Measurements from ENCODE around the gene ARHGAP40.

The ARHGAP40 gene

GRCh38 chr20:38617011-38617829 lies 15.6 kb downstream of the ARHGAP40 start:
- Histone ChIP-seq H3K23ac (ENCODE audit: low read length in 2 of 2) (no peak overlapping the region), H3K4me1 (ENCODE audit: control insufficient read depth, insufficient read depth, low read depth, low read length) (peaks cover 10% of the 10 kb centered on the region), H3K36me3 (ENCODE audit: control insufficient read depth in 1 of 2, insufficient read depth in 2 of 2, low read depth in 1 of 2, low read length in 2 of 2) (no peaks in the 10 kb centered on the region), H3K14ac (ENCODE audit: low read length in 2 of 2) (no peak overlapping the region), H2BK15ac (ENCODE audit: low read depth, poor library complexity, severe bottlenecking) (no peak overlapping the region), H2BK120ac (ENCODE audit: low read depth, low read length) (no peak overlapping the region), H4K91ac (ENCODE audit: low read length) (no peak overlapping the region), H3K4ac (ENCODE audit: low read depth in 1 of 2, low read length in 2 of 2) (no peak overlapping the region), H3K4me2 (ENCODE audit: low read length, poor library complexity, severe bottlenecking) (no peak overlapping the region), H3K18ac (ENCODE audit: low read depth in 1 of 2, low read length in 2 of 2) (no peak overlapping the region), H2AK5ac (ENCODE audit: low read length, severe bottlenecking) (peak overlapping the region; percentile 28), H2BK12ac (ENCODE audit: low read length in 2 of 2) (no peak overlapping the region), H3K4me3 (ENCODE audit: insufficient read depth in 1 of 2, low read depth in 1 of 2, low read length in 2 of 2) (no peak overlapping the region), H3K9ac (ENCODE audit: low read length) (no peak overlapping the region), H4K8ac (ENCODE audit: low read length) (no peak overlapping the region), H2BK5ac (ENCODE audit: low read depth, low read length, poor library complexity, severe bottlenecking) (peak overlapping the region; percentile 71), H3K27me3 (ENCODE audit: control insufficient read depth in 1 of 2, insufficient read depth in 1 of 2, low read length in 2 of 2) (peaks cover 0 to 86% of the 10 kb centered on the region in 2 experiments), H3K79me1 (replicated peaks; ENCODE audit: low read length, poor library complexity, severe bottlenecking) (no peaks in the 10 kb centered on the region), H2AFZ (ENCODE audit: low read depth, low read length) (no peak overlapping the region), H3K27ac (ENCODE audit: low read length, poor library complexity, severe bottlenecking) (peak overlapping the region; percentile 84), H3K9me3 (ENCODE audit: control insufficient read depth, low read length) (no peaks in the 10 kb centered on the region)
- peak; percentile 8 for DNase-seq
- WGBS: 64% methylated on average over 16 of the region's 16 CpGs

- H3K4ac ChIP-seq (ENCODE audit: low read depth in 1 of 2, low read length in 2 of 2): no peak overlapping the region
- no peaks in the 10 kb centered on the region for H3K9me3 ChIP-seq (ENCODE audit: control insufficient read depth, low read length)
- H2AK5ac ChIP-seq (ENCODE audit: low read length, severe bottlenecking): no peak overlapping the region
- no peak overlapping the region for H3K23ac ChIP-seq (ENCODE audit: low read length in 2 of 2)
- no peak overlapping the region for H3K4me3 ChIP-seq (ENCODE audit: insufficient read depth in 1 of 2, low read depth in 1 of 2, low read length in 2 of 2)
- H3K79me1 ChIP-seq (replicated peaks; ENCODE audit: low read length, poor library complexity, severe bottlenecking): no peaks in the 10 kb centered on the region
- H3K4me2 ChIP-seq (ENCODE audit: low read length, poor library complexity, severe bottlenecking): no peak overlapping the region
- H3K36me3 ChIP-seq (ENCODE audit: control insufficient read depth in 1 of 2, insufficient read depth in 2 of 2, low read depth in 1 of 2, low read length in 2 of 2): no peaks in the 10 kb centered on the region
- no peak overlapping the region for H4K91ac ChIP-seq (ENCODE audit: low read length)
- no peak overlapping the region for H2AFZ ChIP-seq (ENCODE audit: low read depth, low read length)
- no peak overlapping the region for H3K9ac ChIP-seq (ENCODE audit: low read length)
- no peak overlapping the region for H2BK12ac ChIP-seq (ENCODE audit: low read length in 2 of 2)
- no peak overlapping the region for H3K14ac ChIP-seq (ENCODE audit: low read length in 2 of 2)
- H3K18ac ChIP-seq (ENCODE audit: low read depth in 1 of 2, low read length in 2 of 2): no peak overlapping the region
- H2BK15ac ChIP-seq (ENCODE audit: low read depth, poor library complexity, severe bottlenecking): no peak overlapping the region
- peak overlapping the region; percentile 84 for H3K27ac ChIP-seq (ENCODE audit: low read length, poor library complexity, severe bottlenecking)
- no peak overlapping the region for H2BK120ac ChIP-seq (ENCODE audit: low read depth, low read length)
- DNase-seq: no peak
- 93% methylated on average over 4 of the region's 4 CpGs for WGBS
- H2BK5ac ChIP-seq (ENCODE audit: low read depth, low read length, poor library complexity, severe bottlenecking): no peak overlapping the region
- no peak overlapping the region for H4K8ac ChIP-seq (ENCODE audit: low read length)
- peaks cover 14% of the 10 kb centered on the region for H3K4me1 ChIP-seq (ENCODE audit: control insufficient read depth, insufficient read depth, low read depth, low read length)
- H3K27me3 ChIP-seq (ENCODE audit: control insufficient read depth in 1 of 2, insufficient read depth in 1 of 2, low read length in 2 of 2): peaks cover 0 to 86% of the 10 kb centered on the region in 2 experiments
These were observed 16.2 kb downstream of the ARHGAP40 start for GRCh38 chr20:38617830-38618196.

GRCh38 chr20:38620441-38620840 lies 18.8 kb downstream of the ARHGAP40 start:
- no peak overlapping the region for H3K14ac ChIP-seq (ENCODE audit: low read length in 2 of 2)
- WGBS: 84% methylated on average over 9 of the region's 9 CpGs

GRCh38 chr20:38623061-38623460 lies 21.5 kb downstream of the ARHGAP40 start:
- H2BK12ac ChIP-seq (ENCODE audit: low read length in 2 of 2): no peak overlapping the region
- H3K4ac ChIP-seq (ENCODE audit: low read depth in 1 of 2, low read length in 2 of 2): no peak overlapping the region
- peaks cover 0 to 8% of the 10 kb centered on the region in 2 experiments for H3K36me3 ChIP-seq (ENCODE audit: control insufficient read depth in 1 of 2, insufficient read depth in 2 of 2, low read depth in 1 of 2, low read length in 2 of 2)
- no peak overlapping the region for H3K14ac ChIP-seq (ENCODE audit: low read length in 2 of 2)
- H3K4me3 ChIP-seq (ENCODE audit: insufficient read depth in 1 of 2, low read depth in 1 of 2, low read length in 2 of 2): no peak overlapping the region
- H2AFZ ChIP-seq (ENCODE audit: low read depth, low read length): no peak overlapping the region
- H2BK15ac ChIP-seq (ENCODE audit: low read depth, poor library complexity, severe bottlenecking): no peak overlapping the region
- H3K9me3 ChIP-seq (ENCODE audit: control insufficient read depth, low read length): no peaks in the 10 kb centered on the region
- no peak overlapping the region for H3K9ac ChIP-seq (ENCODE audit: low read length)
- no peak overlapping the region for H3K18ac ChIP-seq (ENCODE audit: low read depth in 1 of 2, low read length in 2 of 2)
- H3K4me1 ChIP-seq (ENCODE audit: control insufficient read depth, insufficient read depth, low read depth, low read length): peaks cover 14% of the 10 kb centered on the region
- H2BK120ac ChIP-seq (ENCODE audit: low read depth, low read length): no peak overlapping the region
- peak overlapping the region; percentile 39 for H3K27ac ChIP-seq (ENCODE audit: low read length, poor library complexity, severe bottlenecking)
- H4K91ac ChIP-seq (ENCODE audit: low read length): no peak overlapping the region
- no peak overlapping the region for H2BK5ac ChIP-seq (ENCODE audit: low read depth, low read length, poor library complexity, severe bottlenecking)
- H4K8ac ChIP-seq (ENCODE audit: low read length): no peak overlapping the region
- H3K27me3 ChIP-seq (ENCODE audit: control insufficient read depth in 1 of 2, insufficient read depth in 1 of 2, low read length in 2 of 2): peaks cover 0 to 62% of the 10 kb centered on the region in 2 experiments
- DNase-seq: no peak
- H3K79me1 ChIP-seq (replicated peaks; ENCODE audit: low read length, poor library complexity, severe bottlenecking): no peaks in the 10 kb centered on the region
- WGBS: 67% methylated on average over 4 of the region's 4 CpGs
- H2AK5ac ChIP-seq (ENCODE audit: low read length, severe bottlenecking): no peak overlapping the region
- no peak overlapping the region for H3K23ac ChIP-seq (ENCODE audit: low read length in 2 of 2)
- no peak overlapping the region for H3K4me2 ChIP-seq (ENCODE audit: low read length, poor library complexity, severe bottlenecking)

More at GRCh38 chr20:38620441-38620840, 18.8 kb downstream of the ARHGAP40 start:
- no peak overlapping the region for H3K4ac ChIP-seq (ENCODE audit: low read depth in 1 of 2, low read length in 2 of 2)
- H4K91ac ChIP-seq (ENCODE audit: low read length): no peak overlapping the region
- H3K27me3 ChIP-seq (ENCODE audit: control insufficient read depth in 1 of 2, insufficient read depth in 1 of 2, low read length in 2 of 2): peaks cover 0 to 79% of the 10 kb centered on the region in 2 experiments
- no peak overlapping the region for H2AFZ ChIP-seq (ENCODE audit: low read depth, low read length)
- no peak for DNase-seq
- no peak overlapping the region for H3K4me2 ChIP-seq (ENCODE audit: low read length, poor library complexity, severe bottlenecking)
- H3K18ac ChIP-seq (ENCODE audit: low read depth in 1 of 2, low read length in 2 of 2): no peak overlapping the region
- no peak overlapping the region for H3K9ac ChIP-seq (ENCODE audit: low read length)
- peaks cover 21% of the 10 kb centered on the region for H3K4me1 ChIP-seq (ENCODE audit: control insufficient read depth, insufficient read depth, low read depth, low read length)
- H3K23ac ChIP-seq (ENCODE audit: low read length in 2 of 2): no peak overlapping the region
- peak overlapping the region; percentile 21 for H2AK5ac ChIP-seq (ENCODE audit: low read length, severe bottlenecking)
- H3K79me1 ChIP-seq (replicated peaks; ENCODE audit: low read length, poor library complexity, severe bottlenecking): no peaks in the 10 kb centered on the region
- no peak overlapping the region for H3K4me3 ChIP-seq (ENCODE audit: insufficient read depth in 1 of 2, low read depth in 1 of 2, low read length in 2 of 2)
- H2BK15ac ChIP-seq (ENCODE audit: low read depth, poor library complexity, severe bottlenecking): no peak overlapping the region
- H2BK120ac ChIP-seq (ENCODE audit: low read depth, low read length): no peak overlapping the region
- no peak overlapping the region for H2BK12ac ChIP-seq (ENCODE audit: low read length in 2 of 2)
- no peak overlapping the region for H2BK5ac ChIP-seq (ENCODE audit: low read depth, low read length, poor library complexity, severe bottlenecking)
- no peaks in the 10 kb centered on the region for H3K9me3 ChIP-seq (ENCODE audit: control insufficient read depth, low read length)
- no peaks in the 10 kb centered on the region for H3K36me3 ChIP-seq (ENCODE audit: control insufficient read depth in 1 of 2, insufficient read depth in 2 of 2, low read depth in 1 of 2, low read length in 2 of 2)
- no peak overlapping the region for H3K27ac ChIP-seq (ENCODE audit: low read length, poor library complexity, severe bottlenecking)
- no peak overlapping the region for H4K8ac ChIP-seq (ENCODE audit: low read length)
